HG03354 (cell line): ENCODE measurements around the gene RPL5.
"Not testable (repeated sequence)": the region's sequence is repeated elsewhere in the genome, so short reads cannot be mapped to it uniquely, and the experiment has no call there.

ENCODE experiments used
- ATAC-seq: cut with Tn5 transposase; IDR thresholded peaks from one replicate; pipeline ENCODE4 v1.9.1; 2021; ENCODE audit warnings: mild to moderate bottlenecking; ENCODE audit not compliant: unreplicated experiment, poor library complexity, severe bottlenecking

The RPL5 gene

GRCh38 chr1:92831762-92832536 is at the start of gene RPL5:
Gene RPL5, plus strand, starts transcription at chr1:92832040. Its CDS starts 75 bp downstream, at chr1:92832115.
- ATAC-seq, result peak; percentile 91

DNA sequence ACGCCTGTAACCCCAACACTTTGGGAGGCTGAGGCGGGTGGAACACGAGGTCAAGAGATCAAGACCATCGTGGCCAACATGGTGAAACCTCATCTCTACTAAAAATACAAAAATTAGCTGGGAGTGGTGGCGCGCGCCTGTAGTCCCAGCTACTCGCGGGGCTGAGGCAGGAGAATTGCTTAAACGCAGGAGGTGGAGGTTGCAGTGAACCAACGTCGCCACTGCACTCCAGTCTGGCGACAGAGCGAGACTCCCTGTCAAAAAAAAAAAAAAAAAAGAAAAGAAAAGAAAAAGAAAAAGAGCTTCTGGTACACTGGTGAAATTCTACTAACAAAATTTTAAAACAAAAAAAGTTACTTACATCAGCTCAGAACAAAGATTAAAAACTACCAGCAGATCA is 48.3 kb upstream of the RPL5 start:
- ATAC-seq, result not testable (repeated sequence)

DNA sequence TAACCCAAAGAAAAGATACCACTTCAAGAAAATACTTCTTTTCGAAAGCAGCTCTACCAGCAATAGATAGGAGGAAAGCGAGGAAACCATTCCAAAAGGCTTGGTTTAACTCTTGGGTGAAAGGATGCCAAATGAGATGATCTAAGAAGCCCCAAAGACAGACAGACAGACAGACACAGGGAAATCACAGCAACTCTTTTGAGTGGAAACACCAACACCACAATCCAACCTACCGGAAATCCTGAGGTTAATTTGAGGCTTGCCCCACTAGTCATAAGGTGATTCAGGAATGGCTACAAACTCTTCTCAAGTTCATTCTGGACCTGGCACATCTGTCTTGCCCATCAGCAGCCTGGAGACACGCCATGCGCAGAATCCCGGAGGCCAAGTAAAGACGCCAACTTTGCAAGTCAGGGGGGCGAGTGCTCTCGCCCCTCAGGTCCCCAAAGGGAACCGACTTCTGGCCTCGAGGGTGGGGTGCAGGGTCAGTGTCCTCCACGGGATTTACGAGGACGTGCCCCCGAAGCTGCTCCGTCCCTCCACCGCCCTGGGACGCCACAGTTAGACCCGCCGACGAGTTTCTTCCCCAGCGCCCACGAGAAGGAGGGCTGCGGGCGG is 47.7 kb upstream of the RPL5 start:
- peak; percentile 14 for ATAC-seq

GRCh38 chr1:92784639-92785500 is 47.0 kb upstream of the RPL5 start, which contains the start of gene EVI5:
Gene EVI5, minus strand, starts transcription at chr1:92785108. Its CDS starts 48,562 bp downstream, at chr1:92736546.
- ATAC-seq, result peak; percentile 93

GRCh38 chr1:92786111-92786901 is 45.5 kb upstream of the RPL5 start:
- no peak for ATAC-seq

GRCh38 chr1:92790081-92790480 is 41.8 kb upstream of the RPL5 start:
- ATAC-seq, result no peak

- no peak for ATAC-seq
These were observed 41.0 kb upstream of the RPL5 start for GRCh38 chr1:92790867-92791266.

- no peak for ATAC-seq
These were observed 40.3 kb upstream of the RPL5 start for GRCh38 chr1:92791487-92792066.

GRCh38 chr1:92792340-92792782 is 39.5 kb upstream of the RPL5 start:
- ATAC-seq, result no peak

- no peak for ATAC-seq
These were observed 36.7 kb upstream of the RPL5 start for GRCh38 chr1:92795166-92795565.

DNA sequence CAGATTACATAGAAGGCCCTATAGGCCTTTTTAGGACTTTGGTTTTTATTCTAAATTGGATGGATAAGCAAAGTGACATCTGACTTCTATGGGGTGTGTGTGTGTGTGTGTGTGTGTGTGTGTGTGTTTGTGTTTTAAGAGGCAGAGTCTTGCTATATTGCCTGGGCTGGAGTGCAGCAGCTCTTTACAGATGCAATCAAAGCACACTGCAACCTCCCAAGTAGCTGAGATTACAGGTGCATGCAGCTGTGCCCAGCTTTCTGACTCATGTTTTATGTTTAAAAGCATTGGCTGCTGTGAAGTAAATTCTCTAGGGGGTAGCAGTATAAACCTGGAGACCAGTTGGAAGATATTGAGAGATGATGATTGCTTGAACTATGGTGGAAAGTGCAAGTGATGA is 34.5 kb upstream of the RPL5 start:
- ATAC-seq, result no peak

GRCh38 chr1:92797961-92798360 is 33.9 kb upstream of the RPL5 start:
- ATAC-seq, result no peak

DNA sequence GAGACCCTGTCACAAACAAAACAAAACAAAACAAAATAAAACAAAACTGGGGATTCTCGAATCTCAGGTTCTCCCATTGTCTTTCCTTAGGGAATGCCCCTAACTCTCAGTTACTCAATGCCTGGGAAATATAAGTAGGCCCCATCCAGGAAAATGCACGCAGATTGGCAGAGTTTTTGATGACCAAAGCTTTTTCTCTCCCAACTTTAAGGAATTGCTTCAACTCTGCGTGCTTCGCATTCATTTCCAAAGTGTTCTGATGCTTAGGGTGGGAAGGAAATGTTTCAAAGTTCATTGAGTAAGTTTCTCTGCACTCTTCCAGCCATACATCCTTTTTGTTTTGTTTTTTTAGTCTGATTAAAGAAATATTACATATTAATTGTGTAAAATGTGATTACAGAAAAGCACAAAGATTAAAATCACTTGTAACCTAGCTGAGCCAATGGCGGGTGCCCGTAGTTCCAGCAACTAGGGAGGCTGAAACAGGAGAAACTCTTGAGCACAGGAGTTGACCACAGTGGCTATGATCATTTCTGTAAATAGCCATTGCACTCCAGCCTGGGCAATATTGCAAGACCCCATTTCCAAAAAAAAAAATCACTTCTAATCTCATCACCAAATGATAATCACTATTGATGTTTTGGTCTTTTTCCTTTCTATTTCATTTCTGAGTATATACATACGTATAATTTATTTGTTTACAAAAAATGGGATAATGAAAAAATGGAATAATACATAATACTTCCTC is 28.5 kb upstream of the RPL5 start:
- ATAC-seq, result no peak

- ATAC-seq, result peak; percentile 62
These were observed 27.1 kb upstream of the RPL5 start for GRCh38 chr1:92804721-92805201.

DNA sequence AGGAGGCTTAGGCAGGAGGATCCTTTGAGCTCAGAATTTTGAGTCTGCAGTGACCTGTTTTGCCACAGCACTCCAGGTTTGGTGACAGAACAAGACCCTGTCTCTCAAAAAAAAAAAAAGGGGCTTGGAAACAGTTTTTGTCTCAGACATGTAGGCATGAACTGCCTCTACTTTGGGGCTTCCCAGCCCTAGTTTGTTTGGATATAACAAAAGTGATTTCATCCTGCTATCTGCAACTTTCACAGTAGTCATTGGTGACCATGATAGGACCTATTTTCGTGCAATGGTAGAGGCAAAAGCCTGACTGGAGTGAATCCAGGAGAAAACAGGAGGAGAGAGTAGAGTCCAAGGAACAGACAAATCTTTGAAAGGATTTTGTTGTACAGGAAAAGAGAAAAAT is 26.6 kb upstream of the RPL5 start:
- no peak for ATAC-seq

GRCh38 chr1:92808381-92808780 is 23.5 kb upstream of the RPL5 start:
- ATAC-seq, result no peak

DNA sequence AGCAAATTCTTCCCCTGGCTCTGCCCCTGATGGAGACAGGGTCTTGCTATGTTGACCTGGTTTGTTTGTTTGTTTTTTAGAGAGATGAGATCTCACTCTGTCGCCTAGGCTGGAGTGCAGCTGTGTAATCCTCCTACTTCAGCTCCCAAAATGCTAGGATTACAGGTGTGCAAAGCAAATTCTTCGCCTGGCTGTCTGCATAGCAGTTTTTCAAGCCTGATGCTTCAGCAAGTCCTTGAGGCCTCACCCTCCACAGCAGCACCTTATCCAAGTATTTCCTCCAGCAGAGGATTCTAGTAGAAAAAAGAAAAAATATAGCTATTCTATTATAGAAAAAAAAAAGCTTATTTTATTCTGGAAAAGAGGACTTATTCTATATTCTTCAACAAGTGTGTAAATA is 15.1 kb upstream of the RPL5 start:
- no peak for ATAC-seq

GRCh38 chr1:92817137-92817697 is 14.6 kb upstream of the RPL5 start:
- ATAC-seq, result no peak
